Left ventricle myocardium inferior (tissue), 1 donor: Measurements from ENCODE around the gene PTP4A2. TPM values are rescaled to one million over a fixed set of nuclear protein-coding genes. Genes with fewer than 3 reads are reported as not detected.

ENCODE experiments used
- DNase-seq: peaks from one replicate; pipeline ENCODE4 v3.0.0-alpha.2; 2020
- H3K27ac ChIP-seq: fragments of 200-600 bp; replicated peaks from 2 replicates; pipeline ENCODE4 v1.8.0; 2021
- H3K27me3 ChIP-seq: fragments of 200-600 bp; 2 replicates; pipeline ENCODE4 v1.8.0; 2021; ENCODE audit warnings: low read depth
- H3K36me3 ChIP-seq: fragments of 200-600 bp; 2 replicates; pipeline ENCODE4 v1.8.0; 2021
- H3K4me1 ChIP-seq: fragments of 200-600 bp; 2 replicates; pipeline ENCODE4 v1.8.0; 2021
- H3K4me3 ChIP-seq: fragments of 200-600 bp; 2 replicates; pipeline ENCODE4 v1.8.0; 2021; ENCODE audit warnings: mild to moderate bottlenecking, moderate library complexity
- H3K9me3 ChIP-seq: fragments of 200-600 bp; replicated peaks from 2 replicates; pipeline ENCODE4 v1.8.0; 2021
- intact Hi-C: fragments of 100-400 bp; cut with micrococcal nuclease; formaldehyde crosslinking; loops from one replicate; pipeline ENCODE4 v1.11.0; 2022
- total RNA-seq: library from RNA; stranded (reverse); fragmentation: NEBNext Ultra II Directional; extraction: Animal tissue kit (Norgen Biotek cat#: 25700); gene quantifications from one replicate; pipeline ENCODE4 v1.2.1, GENCODE V29; 2021
- TF ChIP-seq, protein P1 (sequence below): fragments of 200-600 bp; IDR thresholded peaks from 2 replicates; pipeline ENCODE4 v1.8.0; 2021; ENCODE audit warnings: antibody characterized with exemption, mild to moderate bottlenecking, borderline replicate concordance
- donor health status: DM: no; HTN: yes; CAD: no; lungs with severe emphysema.

PTP4A2 gene
- total RNA-seq, 1 donor from 2014 or later = 203 TPM

DNA sequence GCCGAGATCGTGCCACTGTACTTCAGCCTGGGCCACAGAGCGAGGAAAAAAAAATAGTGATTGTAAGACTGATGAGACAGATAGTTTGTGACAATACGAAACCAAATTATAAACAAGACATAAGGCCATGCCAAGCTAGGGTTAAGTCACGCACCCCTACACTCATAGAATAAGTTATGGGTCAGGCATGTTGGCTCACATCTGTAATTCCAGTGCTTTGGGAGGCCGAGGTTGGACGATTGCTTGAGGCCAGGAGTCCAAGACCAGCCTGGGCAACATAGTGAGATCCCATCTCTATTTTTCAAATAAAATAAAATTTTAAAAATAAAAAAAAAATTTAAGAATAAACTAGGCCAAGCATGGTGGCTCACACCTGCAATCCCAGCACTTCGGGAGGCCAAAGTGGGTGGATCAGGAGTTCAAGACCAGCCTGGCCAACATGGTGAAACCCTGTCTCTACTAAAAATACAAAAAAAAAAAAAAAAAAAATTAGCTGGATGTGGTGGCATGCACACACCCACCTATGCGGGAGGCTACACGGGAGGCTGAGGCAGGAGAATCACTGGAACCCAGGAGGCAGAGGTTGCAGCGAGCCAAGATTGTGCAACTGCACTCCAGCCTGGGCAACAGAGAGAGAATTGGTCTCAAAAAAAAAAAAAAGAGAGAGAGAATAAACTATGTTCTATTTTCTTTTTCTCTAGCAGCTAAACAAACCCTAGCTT, 72.3 kb downstream of the PTP4A2 start:
- TF ChIP-seq, protein P1, sequence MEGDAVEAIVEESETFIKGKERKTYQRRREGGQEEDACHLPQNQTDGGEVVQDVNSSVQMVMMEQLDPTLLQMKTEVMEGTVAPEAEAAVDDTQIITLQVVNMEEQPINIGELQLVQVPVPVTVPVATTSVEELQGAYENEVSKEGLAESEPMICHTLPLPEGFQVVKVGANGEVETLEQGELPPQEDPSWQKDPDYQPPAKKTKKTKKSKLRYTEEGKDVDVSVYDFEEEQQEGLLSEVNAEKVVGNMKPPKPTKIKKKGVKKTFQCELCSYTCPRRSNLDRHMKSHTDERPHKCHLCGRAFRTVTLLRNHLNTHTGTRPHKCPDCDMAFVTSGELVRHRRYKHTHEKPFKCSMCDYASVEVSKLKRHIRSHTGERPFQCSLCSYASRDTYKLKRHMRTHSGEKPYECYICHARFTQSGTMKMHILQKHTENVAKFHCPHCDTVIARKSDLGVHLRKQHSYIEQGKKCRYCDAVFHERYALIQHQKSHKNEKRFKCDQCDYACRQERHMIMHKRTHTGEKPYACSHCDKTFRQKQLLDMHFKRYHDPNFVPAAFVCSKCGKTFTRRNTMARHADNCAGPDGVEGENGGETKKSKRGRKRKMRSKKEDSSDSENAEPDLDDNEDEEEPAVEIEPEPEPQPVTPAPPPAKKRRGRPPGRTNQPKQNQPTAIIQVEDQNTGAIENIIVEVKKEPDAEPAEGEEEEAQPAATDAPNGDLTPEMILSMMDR = no peak
- no peak overlapping the region for H3K27ac ChIP-seq
- H3K9me3 ChIP-seq = no peaks in the 10 kb centered on the region
- no peak for DNase-seq
- H3K36me3 ChIP-seq = no peaks in the 10 kb centered on the region
- no peaks in the 10 kb centered on the region for H3K27me3 ChIP-seq
- no peak overlapping the region for H3K4me3 ChIP-seq
- intact Hi-C loops = no loop called here
- H3K4me1 ChIP-seq = no peaks in the 10 kb centered on the region

DNA sequence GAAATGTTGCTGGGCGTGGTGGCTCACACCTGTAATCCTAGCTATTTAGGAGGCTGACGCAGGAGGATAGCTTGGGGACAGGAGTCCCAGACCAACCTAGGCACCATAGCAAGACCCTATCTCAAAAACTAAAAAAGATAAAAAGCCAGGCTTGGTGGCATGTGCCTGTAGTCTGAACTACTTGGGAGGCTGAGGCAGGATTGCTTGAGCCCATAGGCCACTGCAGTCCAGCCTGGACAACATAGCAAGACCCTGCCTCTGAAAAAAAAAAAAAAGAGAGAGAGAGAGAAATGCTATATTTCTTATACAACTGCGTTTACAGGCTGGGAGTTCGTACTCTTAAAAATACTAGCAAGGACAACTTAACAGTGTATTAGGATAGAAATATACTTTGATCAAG, 76.1 kb downstream of the PTP4A2 start:
- Histone ChIP-seq H3K36me3 (no peaks in the 10 kb centered on the region), H3K27me3 (no peaks in the 10 kb centered on the region), H3K4me1 (no peaks in the 10 kb centered on the region), H3K27ac (no peak overlapping the region), H3K4me3 (no peak overlapping the region), H3K9me3 (no peaks in the 10 kb centered on the region)
- intact Hi-C loops = no loop called here
- TF ChIP-seq, protein P1 = no peak
- DNase-seq = no peak

DNA sequence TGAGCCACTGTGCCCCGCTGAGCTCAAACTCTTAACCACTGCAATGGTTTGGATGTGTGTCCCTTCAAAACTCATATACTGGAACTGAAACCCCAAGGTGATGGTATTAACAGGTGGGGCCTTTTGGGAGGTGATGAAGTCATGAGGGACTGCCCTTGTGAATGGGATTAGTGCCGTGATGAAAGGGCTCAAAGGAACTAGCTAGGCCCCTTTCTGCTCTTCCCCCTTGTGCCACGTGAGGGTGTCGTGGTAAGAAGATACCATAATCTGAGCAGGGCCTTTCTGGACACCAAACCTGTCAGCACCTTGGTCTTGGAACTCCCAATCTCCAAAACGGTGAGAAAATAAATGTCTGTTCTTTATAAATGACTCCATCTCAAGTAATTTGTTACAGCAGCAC, 76.8 kb downstream of the PTP4A2 start:
- TF ChIP-seq, protein P1 = no peak
- Histone ChIP-seq H3K4me3 (no peak overlapping the region), H3K27me3 (no peaks in the 10 kb centered on the region)

DNA sequence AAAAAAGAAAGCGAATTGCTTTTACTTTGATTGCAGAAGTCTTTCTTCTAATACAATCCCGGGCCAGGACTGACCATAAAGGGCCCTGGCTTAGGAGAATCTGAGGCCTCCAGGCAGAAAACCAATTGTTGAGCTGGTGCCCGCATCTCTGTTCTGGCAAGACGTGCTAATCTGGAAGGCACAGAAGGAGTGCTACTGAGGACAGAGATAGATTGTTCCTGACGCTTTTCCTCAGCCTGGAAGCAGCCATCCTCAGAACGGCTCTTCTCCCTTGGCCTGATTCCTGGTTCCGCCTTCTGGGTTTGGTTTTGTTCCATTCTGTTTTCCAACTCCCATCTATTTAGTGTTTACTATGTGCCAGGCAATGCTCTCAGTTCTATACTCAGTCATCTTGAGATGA, 77.6 kb downstream of the PTP4A2 start:
- H3K4me3 ChIP-seq = no peak overlapping the region
- H3K4me1 ChIP-seq = no peaks in the 10 kb centered on the region
- TF ChIP-seq, protein P1 = no peak
- no peaks in the 10 kb centered on the region for H3K36me3 ChIP-seq
- no peaks in the 10 kb centered on the region for H3K27me3 ChIP-seq
- no peak overlapping the region for H3K27ac ChIP-seq
- H3K9me3 ChIP-seq = no peaks in the 10 kb centered on the region
- no peak for DNase-seq
- intact Hi-C loops = no loop called here

More for the DNA sequence above, 76.8 kb downstream of the PTP4A2 start:
- Histone ChIP-seq H3K9me3 (no peaks in the 10 kb centered on the region), H3K27ac (no peak overlapping the region), H3K36me3 (no peaks in the 10 kb centered on the region), H3K4me1 (no peaks in the 10 kb centered on the region)
- no peak for DNase-seq
- intact Hi-C loops = no loop called here

DNA sequence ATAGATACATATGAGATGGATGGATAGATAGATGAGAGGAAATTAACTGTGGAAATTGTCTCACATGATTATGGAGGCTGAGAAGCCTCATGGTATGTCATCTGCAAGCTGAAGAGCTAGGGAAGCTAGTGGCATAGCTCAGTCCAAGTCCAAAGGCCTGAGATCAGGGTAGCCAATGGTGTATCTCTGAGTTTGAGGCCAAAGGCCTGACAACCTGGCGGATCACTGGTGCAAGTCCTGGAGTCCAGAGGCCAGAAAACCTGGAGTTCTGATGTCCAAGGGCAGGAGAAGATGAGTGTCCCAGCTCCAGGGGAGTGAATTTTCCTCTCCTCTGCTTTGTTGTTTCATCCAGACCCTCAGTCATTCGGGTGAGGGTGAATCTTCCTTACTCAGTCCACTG, 78.4 kb downstream of the PTP4A2 start:
- H3K4me1 ChIP-seq = no peaks in the 10 kb centered on the region
- no peaks in the 10 kb centered on the region for H3K36me3 ChIP-seq
- no peaks in the 10 kb centered on the region for H3K27me3 ChIP-seq
- H3K27ac ChIP-seq = no peak overlapping the region
- H3K9me3 ChIP-seq = no peaks in the 10 kb centered on the region
- DNase-seq = no peak
- TF ChIP-seq, protein P1 = no peak
- H3K4me3 ChIP-seq = no peak overlapping the region
- intact Hi-C loops = no loop called here
